HepG2 (cell line): ENCODE results near the gene LDLRAD4. TPM values are rescaled to one million over a fixed set of nuclear protein-coding genes. Genes with fewer than 3 reads are reported as not detected.

Experiments
- AHR ChIP-seq: IDR thresholded peaks from 2 replicates; pipeline ENCODE4 v1.6.1; 2018; ENCODE audit warnings: missing genetic modification reagents, missing compliant biosample characterization
- CEBPB ChIP-seq: IDR thresholded peaks from 2 replicates; pipeline ENCODE4 v1.6.1; 2011; ENCODE audit warnings: low read depth, low read length, improper control_type of control experiment, borderline replicate concordance
- FOXO1 ChIP-seq: sonication (generic); formaldehyde crosslinking; IDR thresholded peaks from 2 replicates; pipeline ENCODE4 v1.4.0; 2020; ENCODE audit warnings: missing genetic modification reagents
- ISL2 ChIP-seq: sonication (generic); formaldehyde crosslinking; IDR thresholded peaks from 2 replicates; pipeline ENCODE4 v1.5.0; 2020; ENCODE audit warnings: missing genetic modification reagents
- JDP2 ChIP-seq: sonication (generic); formaldehyde crosslinking; IDR thresholded peaks from 2 replicates; pipeline ENCODE4 v1.8.1; 2022; ENCODE audit warnings: missing genetic modification reagents, borderline replicate concordance
- MIER3 ChIP-seq: IDR thresholded peaks from 2 replicates; pipeline ENCODE4 v1.6.1; 2016; ENCODE audit warnings: missing compliant biosample characterization, borderline replicate concordance
- NCOA2 ChIP-seq: sonication (generic); formaldehyde crosslinking; IDR thresholded peaks from 2 replicates; pipeline ENCODE4 v1.8.0; 2022; ENCODE audit warnings: inconsistent platforms
- NONO ChIP-seq, 2 experiments: fragments of 450-650 bp in 1 of 2; sonication (generic) in 1 of 2; formaldehyde crosslinking in 1 of 2; IDR thresholded peaks in 1 of 2; conservative IDR thresholded peaks in 1 of 2; 2 replicates each; pipeline versions ENCODE4 v1.6.1 to v1.8.0; 2017 to 2022; ENCODE audit warnings: mild to moderate bottlenecking in 1 of 2, missing genetic modification reagents in 1 of 2, moderate library complexity in 1 of 2
- STAG1 ChIP-seq: sonication (generic); formaldehyde crosslinking; IDR thresholded peaks from 2 replicates; pipeline ENCODE4 v1.4.0; 2020; ENCODE audit warnings: missing genetic modification reagents
- TBX3 ChIP-seq: fragments of 450-650 bp; IDR thresholded peaks from 2 replicates; pipeline ENCODE4 v1.6.1; 2017; ENCODE audit warnings: antibody characterized with exemption, mild to moderate bottlenecking, inconsistent platforms, borderline replicate concordance
- TCF7 ChIP-seq: sonication (generic); IDR thresholded peaks from 2 replicates; pipeline ENCODE4 v1.6.1; 2016; ENCODE audit warnings: antibody characterized with exemption, low read depth
- ZBTB7A ChIP-seq: sonication (generic); formaldehyde crosslinking; IDR thresholded peaks from 2 replicates; pipeline ENCODE4 v1.8.0; 2022; ENCODE audit warnings: mild to moderate bottlenecking, missing genetic modification reagents
- ZMYM2 ChIP-seq: sonication (generic); formaldehyde crosslinking; IDR thresholded peaks from 2 replicates; pipeline ENCODE4 v1.8.0; 2022; ENCODE audit warnings: mild to moderate bottlenecking, missing genetic modification reagents
- ZNF160 ChIP-seq: sonication (generic); formaldehyde crosslinking; IDR thresholded peaks from 2 replicates; pipeline ENCODE4 v1.8.0; 2022; ENCODE audit warnings: mild to moderate bottlenecking, inconsistent platforms, missing genetic modification reagents
- ZNF224 ChIP-seq: sonication (generic); formaldehyde crosslinking; IDR thresholded peaks from 2 replicates; pipeline ENCODE4 v1.5.0; 2020; ENCODE audit warnings: mild to moderate bottlenecking, missing genetic modification reagents
- ZNF367 ChIP-seq: sonication (generic); formaldehyde crosslinking; IDR thresholded peaks from 2 replicates; pipeline ENCODE4 v1.4.0; 2020; ENCODE audit warnings: missing genetic modification reagents, borderline replicate concordance
- ZNF747 ChIP-seq: sonication (generic); formaldehyde crosslinking; IDR thresholded peaks from 2 replicates; pipeline ENCODE4 v1.8.1; 2023; ENCODE audit warnings: missing genetic modification reagents, mild to moderate bottlenecking, borderline replicate concordance
- ZNF782 ChIP-seq: sonication (generic); formaldehyde crosslinking; IDR thresholded peaks from 2 replicates; pipeline ENCODE4 v1.4.0; 2020; ENCODE audit warnings: missing genetic modification reagents, mild to moderate bottlenecking, borderline replicate concordance
- ZSCAN12 ChIP-seq: sonication (generic); formaldehyde crosslinking; IDR thresholded peaks from 2 replicates; pipeline ENCODE4 v1.9.0; 2021; ENCODE audit warnings: mild to moderate bottlenecking, missing genetic modification reagents
- ZSCAN22 ChIP-seq: sonication (generic); formaldehyde crosslinking; IDR thresholded peaks from 2 replicates; pipeline ENCODE4 v1.4.0; 2020; ENCODE audit warnings: mild to moderate bottlenecking, missing genetic modification reagents
- polyA plus RNA-seq, 8 experiments: library from polyadenylated mRNA; depleted of rRNA in 3 of 8; stranded (reverse) in 7 of 8; unstranded in 1 of 8; fragments of >200 nt; fragmentation: Illumina TruSeq in 4 of 8; extraction: Trizol in 4 of 8; gene quantifications; 2 replicates each; pipeline versions ENCODE4 v1.2.1 to v1.2.3, GENCODE V29; 2011 to 2016; ENCODE audit warnings: low read depth in 4 of 8, missing spikeins in 1 of 8, mixed read lengths in 1 of 8; ENCODE audit not compliant: insufficient read depth in 1 of 8
- total RNA-seq, 5 experiments: library from RNA; depleted of rRNA; stranded (reverse); fragments of >200 nt; fragmentation: Illumina TruSeq; extraction: Trizol; gene quantifications; 2 replicates each; pipeline ENCODE4 v1.2.3, GENCODE V29; 2016; ENCODE audit warnings: low read depth in 1 of 5
- TF ChIP-seq, protein P1 (sequence below): sonication (generic); formaldehyde crosslinking; IDR thresholded peaks from 2 replicates; pipeline ENCODE4 v1.5.0; 2020; ENCODE audit warnings: missing genetic modification reagents
- TF ChIP-seq, protein P2 (sequence below): IDR thresholded peaks from 2 replicates; pipeline ENCODE4 v1.6.1; 2016; ENCODE audit warnings: missing genetic modification reagents, missing compliant biosample characterization
- TF ChIP-seq, protein P3 (sequence below): sonication (generic); formaldehyde crosslinking; IDR thresholded peaks from 2 replicates; pipeline ENCODE4 v1.4.0; 2020; ENCODE audit warnings: missing genetic modification reagents
- TF ChIP-seq, protein P4 (sequence below): sonication (generic); formaldehyde crosslinking; IDR thresholded peaks from 2 replicates; pipeline ENCODE4 v1.8.1; 2023; ENCODE audit warnings: mild to moderate bottlenecking, moderate library complexity, missing genetic modification reagents
- TF ChIP-seq, protein P5 (sequence below): sonication (generic); formaldehyde crosslinking; IDR thresholded peaks from 2 replicates; pipeline ENCODE4 v1.5.0; 2020; ENCODE audit warnings: mild to moderate bottlenecking, missing genetic modification reagents

The LDLRAD4 gene
- total and polyA plus RNA-seq, 2 of the 13 experiments (the other 11 are each of a cell fraction or from before 2014, with no cell fraction given) = 13.6 to 20.9 TPM

DNA sequence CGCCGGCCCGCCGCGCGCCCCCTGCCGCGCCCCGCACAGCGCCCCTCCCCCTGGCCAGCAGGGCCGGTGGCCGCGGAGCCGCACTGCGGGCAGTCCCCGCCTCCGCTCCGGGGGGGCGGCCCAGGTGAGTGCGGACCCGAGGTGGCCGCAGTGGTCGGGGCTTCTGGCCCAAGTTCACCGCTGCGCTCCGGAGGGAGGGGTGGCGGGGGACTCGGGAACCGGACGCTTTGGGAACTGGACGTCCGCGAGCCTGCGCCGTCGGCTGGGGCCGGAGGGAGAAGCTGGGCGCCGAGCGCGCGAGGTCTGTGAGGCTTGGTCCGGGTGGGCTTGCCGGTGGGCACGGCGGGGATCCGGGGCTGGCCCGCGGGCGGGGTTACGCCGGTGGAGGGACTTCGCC is 591 bp upstream of the LDLRAD4 start (continued):
- TF ChIP-seq, protein P1, sequence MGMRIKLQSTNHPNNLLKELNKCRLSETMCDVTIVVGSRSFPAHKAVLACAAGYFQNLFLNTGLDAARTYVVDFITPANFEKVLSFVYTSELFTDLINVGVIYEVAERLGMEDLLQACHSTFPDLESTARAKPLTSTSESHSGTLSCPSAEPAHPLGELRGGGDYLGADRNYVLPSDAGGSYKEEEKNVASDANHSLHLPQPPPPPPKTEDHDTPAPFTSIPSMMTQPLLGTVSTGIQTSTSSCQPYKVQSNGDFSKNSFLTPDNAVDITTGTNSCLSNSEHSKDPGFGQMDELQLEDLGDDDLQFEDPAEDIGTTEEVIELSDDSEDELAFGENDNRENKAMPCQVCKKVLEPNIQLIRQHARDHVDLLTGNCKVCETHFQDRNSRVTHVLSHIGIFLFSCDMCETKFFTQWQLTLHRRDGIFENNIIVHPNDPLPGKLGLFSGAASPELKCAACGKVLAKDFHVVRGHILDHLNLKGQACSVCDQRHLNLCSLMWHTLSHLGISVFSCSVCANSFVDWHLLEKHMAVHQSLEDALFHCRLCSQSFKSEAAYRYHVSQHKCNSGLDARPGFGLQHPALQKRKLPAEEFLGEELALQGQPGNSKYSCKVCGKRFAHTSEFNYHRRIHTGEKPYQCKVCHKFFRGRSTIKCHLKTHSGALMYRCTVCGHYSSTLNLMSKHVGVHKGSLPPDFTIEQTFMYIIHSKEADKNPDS (CRISPR knock-in tag) = 0 out of 2 replicates have a peak, but pooled peaks have one; percentile 53
- TF ChIP-seq NCOA2 (CRISPR knock-in tag) = no peak
- no peak for TF ChIP-seq FOXO1 (CRISPR knock-in tag)
- no peak for TF ChIP-seq ZNF367 (CRISPR knock-in tag)
- TF ChIP-seq JDP2 = no peak
- TF ChIP-seq AHR (CRISPR knock-in tag) = no peak
- no peak for TF ChIP-seq TBX3
- no peak for TF ChIP-seq ZMYM2
- TF ChIP-seq MIER3 (CRISPR knock-in tag) = no peak
- TF ChIP-seq, protein P2, sequence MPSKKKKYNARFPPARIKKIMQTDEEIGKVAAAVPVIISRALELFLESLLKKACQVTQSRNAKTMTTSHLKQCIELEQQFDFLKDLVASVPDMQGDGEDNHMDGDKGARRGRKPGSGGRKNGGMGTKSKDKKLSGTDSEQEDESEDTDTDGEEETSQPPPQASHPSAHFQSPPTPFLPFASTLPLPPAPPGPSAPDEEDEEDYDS (CRISPR knock-in tag) = no peak
- TF ChIP-seq, protein P3, sequence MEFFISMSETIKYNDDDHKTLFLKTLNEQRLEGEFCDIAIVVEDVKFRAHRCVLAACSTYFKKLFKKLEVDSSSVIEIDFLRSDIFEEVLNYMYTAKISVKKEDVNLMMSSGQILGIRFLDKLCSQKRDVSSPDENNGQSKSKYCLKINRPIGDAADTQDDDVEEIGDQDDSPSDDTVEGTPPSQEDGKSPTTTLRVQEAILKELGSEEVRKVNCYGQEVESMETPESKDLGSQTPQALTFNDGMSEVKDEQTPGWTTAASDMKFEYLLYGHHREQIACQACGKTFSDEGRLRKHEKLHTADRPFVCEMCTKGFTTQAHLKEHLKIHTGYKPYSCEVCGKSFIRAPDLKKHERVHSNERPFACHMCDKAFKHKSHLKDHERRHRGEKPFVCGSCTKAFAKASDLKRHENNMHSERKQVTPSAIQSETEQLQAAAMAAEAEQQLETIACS (CRISPR knock-in tag) = no peak; the same call in 1 of the 2 replicates
- TF ChIP-seq NONO (IDR thresholded peaks at IDR 0.05) = no peak
- TF ChIP-seq NONO (CRISPR knock-in tag; conservative IDR thresholded peaks at IDR 0.05) = no peak
- TF ChIP-seq, protein P4, sequence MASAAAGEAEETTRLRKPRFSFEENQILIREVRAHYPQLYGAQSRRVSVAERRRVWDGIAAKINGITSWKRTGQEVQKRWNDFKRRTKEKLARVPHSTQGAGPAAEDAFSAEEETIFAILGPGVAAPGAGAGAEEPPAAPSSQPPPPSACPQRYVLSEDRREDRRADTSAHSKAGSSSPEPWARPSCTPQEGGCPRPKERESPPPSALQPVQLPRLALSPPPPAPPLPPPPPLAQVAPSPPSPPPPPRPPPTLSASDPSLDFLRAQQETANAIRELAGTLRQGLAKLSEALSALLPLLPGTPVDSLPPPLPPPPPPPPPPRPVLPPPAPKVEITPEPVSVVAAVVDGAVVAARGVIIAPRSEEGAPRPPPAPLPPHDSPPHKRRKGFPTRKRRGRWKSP (CRISPR knock-in tag) = no peak; the same call in 1 of the 2 replicates
- TF ChIP-seq ZSCAN12 = no peak
- TF ChIP-seq, protein P5, sequence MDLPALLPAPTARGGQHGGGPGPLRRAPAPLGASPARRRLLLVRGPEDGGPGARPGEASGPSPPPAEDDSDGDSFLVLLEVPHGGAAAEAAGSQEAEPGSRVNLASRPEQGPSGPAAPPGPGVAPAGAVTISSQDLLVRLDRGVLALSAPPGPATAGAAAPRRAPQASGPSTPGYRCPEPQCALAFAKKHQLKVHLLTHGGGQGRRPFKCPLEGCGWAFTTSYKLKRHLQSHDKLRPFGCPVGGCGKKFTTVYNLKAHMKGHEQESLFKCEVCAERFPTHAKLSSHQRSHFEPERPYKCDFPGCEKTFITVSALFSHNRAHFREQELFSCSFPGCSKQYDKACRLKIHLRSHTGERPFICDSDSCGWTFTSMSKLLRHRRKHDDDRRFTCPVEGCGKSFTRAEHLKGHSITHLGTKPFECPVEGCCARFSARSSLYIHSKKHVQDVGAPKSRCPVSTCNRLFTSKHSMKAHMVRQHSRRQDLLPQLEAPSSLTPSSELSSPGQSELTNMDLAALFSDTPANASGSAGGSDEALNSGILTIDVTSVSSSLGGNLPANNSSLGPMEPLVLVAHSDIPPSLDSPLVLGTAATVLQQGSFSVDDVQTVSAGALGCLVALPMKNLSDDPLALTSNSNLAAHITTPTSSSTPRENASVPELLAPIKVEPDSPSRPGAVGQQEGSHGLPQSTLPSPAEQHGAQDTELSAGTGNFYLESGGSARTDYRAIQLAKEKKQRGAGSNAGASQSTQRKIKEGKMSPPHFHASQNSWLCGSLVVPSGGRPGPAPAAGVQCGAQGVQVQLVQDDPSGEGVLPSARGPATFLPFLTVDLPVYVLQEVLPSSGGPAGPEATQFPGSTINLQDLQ (CRISPR knock-in tag) = no peak
- TF ChIP-seq ZSCAN22 (CRISPR knock-in tag) = no peak
- TF ChIP-seq ZNF747 (CRISPR knock-in tag) = no peak
- no peak for TF ChIP-seq ZBTB7A (CRISPR knock-in tag)
- no peak for TF ChIP-seq CEBPB
- no peak for TF ChIP-seq ISL2
- no peak for TF ChIP-seq ZNF782 (CRISPR knock-in tag)
- TF ChIP-seq ZNF224 (CRISPR knock-in tag) = no peak
- no peak for TF ChIP-seq STAG1 (CRISPR knock-in tag)
- no peak for TF ChIP-seq TCF7
- TF ChIP-seq ZNF160 (CRISPR knock-in tag) = no peak
